Astrocyte of the cerebellum (primary cell): ENCODE data around the gene RNLS.
A peak's percentile ranks its signal among the peaks of the same experiment; 100 is the strongest.

Experiments used
- DNase-seq: peaks from one replicate; pipeline ENCODE4 v3.0.0-alpha.2; 2011; ENCODE audit warnings: low read depth
- H3K4me3 ChIP-seq: 2 replicates; pipeline ENCODE4 v1.5.1; 2011; ENCODE audit warnings: mild to moderate bottlenecking, low read depth, low read length, moderate library complexity
- in situ Hi-C: cut with HindIII; loops from 2 replicates; pipeline ENCODE4 v1.10.0; 2017; ENCODE audit warnings: low sequenced_read_pairs
- TF ChIP-seq, protein P1 (sequence below): IDR thresholded peaks from 2 replicates; pipeline ENCODE4 v1.5.1; 2012; ENCODE audit warnings: low read length, low read depth, moderate library complexity, mild to moderate bottlenecking; ENCODE audit errors: missing control alignments

RNLS gene

DNA sequence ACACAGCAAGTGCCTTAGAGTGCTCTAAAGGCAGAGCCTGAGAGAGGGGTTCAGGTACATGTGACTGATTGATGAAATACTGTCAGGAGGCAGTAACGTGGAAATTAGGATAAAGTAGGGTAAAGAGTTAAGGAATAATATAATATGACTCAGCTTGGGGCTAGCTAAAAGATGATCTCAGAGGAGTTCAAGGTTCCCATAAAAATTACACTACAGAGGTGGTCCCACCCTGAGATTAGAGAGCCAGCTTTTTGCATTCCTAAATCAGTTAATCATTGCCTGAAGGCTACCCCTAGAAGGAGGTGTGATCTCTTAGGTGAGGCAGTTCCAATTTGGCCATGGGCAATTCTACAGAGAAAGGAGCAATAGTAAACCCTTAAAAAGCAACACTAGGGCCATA lies 9.3 kb upstream of the RNLS start:
- no peak for DNase-seq
- in situ Hi-C loops, result no loop called here

DNA sequence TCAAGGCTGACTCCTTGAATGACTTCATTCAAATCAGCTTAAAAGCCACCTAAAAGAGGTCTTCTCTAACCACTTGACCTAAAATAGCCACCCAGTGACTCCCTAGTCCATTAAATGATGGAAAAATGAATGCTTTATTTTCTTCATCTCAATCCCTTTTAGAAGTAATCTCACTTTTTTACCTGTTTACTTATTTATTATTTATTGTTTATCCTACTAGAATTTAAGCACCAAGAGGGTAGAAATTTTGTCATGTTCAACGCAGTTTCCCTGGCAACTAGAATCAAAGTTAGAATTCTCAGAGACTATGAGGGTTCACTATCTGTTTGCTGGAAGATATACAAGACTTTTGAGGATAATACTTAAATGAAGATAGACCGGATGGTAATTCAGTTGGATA lies 3.3 kb upstream of the RNLS start, which contains the start of gene LIPJ:
Gene LIPJ (plus strand): TSS at position 301 of the 400 bp plus-strand sequence. CDS start 3,926 bp downstream, outside the sequence.
- TF ChIP-seq, protein P1, sequence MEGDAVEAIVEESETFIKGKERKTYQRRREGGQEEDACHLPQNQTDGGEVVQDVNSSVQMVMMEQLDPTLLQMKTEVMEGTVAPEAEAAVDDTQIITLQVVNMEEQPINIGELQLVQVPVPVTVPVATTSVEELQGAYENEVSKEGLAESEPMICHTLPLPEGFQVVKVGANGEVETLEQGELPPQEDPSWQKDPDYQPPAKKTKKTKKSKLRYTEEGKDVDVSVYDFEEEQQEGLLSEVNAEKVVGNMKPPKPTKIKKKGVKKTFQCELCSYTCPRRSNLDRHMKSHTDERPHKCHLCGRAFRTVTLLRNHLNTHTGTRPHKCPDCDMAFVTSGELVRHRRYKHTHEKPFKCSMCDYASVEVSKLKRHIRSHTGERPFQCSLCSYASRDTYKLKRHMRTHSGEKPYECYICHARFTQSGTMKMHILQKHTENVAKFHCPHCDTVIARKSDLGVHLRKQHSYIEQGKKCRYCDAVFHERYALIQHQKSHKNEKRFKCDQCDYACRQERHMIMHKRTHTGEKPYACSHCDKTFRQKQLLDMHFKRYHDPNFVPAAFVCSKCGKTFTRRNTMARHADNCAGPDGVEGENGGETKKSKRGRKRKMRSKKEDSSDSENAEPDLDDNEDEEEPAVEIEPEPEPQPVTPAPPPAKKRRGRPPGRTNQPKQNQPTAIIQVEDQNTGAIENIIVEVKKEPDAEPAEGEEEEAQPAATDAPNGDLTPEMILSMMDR, result no peak
- no peak for DNase-seq
- in situ Hi-C loops, result no loop called here
- no peak within 1 kb of the TSS for H3K4me3 ChIP-seq

More for the DNA sequence above, 9.3 kb upstream of the RNLS start:
- H3K4me3 ChIP-seq, result no peak overlapping the region
- TF ChIP-seq, protein P1, result no peak

DNA sequence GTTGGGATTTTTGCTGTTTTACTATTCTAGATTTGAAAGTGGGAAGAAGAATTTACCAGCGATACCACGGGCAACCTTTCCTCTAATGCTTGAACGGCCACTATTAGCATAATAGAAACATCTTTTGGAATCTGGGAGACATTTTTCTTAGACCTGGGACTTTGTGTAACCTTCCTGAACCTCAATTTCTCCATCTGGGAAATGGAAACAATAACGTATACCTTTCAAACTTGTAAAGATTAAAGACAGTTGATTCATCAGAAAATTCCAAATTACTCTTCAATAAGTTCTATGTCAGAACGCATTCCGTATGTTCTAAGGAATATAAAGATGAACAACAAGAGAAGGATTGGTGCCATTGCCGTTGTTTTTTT lies 453 bp upstream of the RNLS start:
- TF ChIP-seq, protein P1, result no peak
- in situ Hi-C loops, result no loop called here
- DNase-seq, result no peak
- H3K4me3 ChIP-seq, result peak overlapping the region; percentile 51

DNA sequence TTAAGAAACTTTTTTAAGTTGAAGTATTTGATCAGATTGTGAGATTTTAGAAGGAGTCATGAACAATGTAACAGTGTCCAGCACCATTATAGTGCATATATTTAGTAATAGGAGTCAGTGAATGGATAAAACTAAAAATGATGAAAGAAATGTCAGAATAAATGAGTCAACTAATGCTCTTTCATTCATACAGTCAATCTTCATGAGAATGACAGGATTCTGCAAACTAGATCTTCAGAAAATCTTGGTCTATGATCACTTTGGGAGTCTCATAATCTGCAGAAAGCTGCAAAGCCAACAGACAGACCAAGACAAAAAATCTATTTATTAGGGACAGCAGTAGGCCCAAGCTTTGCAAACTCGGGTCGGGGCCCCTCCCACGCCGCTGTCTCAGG lies 710 bp downstream of the RNLS start:
- no peak for DNase-seq
- in situ Hi-C loops, result no loop called here
- peak overlapping the region; percentile 51 for H3K4me3 ChIP-seq
- TF ChIP-seq, protein P1, result no peak

DNA sequence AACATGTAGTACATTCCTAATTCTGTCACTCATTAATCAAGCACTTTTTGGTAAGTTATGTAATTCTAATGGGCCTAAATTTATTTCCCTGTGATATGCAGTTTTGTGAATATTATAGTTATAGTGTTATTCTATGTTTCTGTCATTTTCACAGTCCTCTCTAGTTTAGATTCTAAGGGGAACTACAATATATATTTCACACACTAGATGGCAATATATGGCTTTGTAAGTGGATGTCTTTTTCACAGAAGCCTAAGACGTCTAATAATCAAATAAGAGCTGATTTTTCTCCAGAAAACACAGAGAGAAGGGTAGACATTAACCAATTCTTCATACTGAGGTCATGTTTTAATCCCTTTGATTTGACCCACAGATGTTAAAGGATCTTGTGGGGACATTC lies 18.0 kb downstream of the RNLS start:
- TF ChIP-seq, protein P1, result peak; percentile 7
- in situ Hi-C loops, result no loop called here
- peak; percentile 19 for DNase-seq
- no peak overlapping the region for H3K4me3 ChIP-seq

DNA sequence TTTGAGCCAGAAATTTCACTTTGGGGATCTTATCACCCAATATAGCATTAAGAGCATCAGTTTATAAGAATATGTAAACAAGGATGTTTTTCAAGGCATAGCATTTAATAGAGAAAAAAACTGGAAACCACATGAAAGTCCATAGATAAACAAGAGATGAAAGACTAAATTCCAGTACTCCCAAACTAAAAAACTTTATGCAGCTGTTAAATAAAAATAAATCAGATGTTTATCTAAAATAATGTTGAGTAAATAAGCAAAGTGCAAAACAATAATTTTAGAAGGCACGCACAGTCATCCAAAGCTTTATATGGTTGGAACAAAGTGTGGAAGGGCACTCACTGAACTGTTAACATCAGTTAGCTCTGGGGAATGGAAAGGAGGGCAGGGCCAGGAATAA lies 21.0 kb downstream of the RNLS start:
- in situ Hi-C loops, result no loop called here
- TF ChIP-seq, protein P1, result no peak
- no peak for DNase-seq
- H3K4me3 ChIP-seq, result no peak overlapping the region

DNA sequence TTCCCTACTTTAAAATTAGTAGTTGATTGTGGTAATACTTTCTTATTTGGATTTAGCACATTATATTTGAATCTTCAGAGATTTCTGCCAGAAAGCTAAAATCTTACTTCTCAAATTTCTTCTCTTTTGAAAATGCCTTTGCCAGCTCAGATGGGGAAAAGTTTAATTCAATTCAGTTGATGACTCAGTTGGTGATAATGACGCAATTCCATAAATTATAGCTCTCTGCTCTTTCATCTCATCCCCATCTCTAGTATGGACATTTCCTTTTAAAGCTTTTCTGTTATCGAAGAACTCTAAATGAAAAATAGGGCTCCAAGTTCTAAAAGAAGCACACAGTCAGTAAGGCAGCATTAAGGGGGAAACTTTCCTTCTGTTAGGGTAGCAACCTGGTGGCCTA lies 25.5 kb downstream of the RNLS start:
- in situ Hi-C loops, result no loop called here
- TF ChIP-seq, protein P1, result no peak
- peak; percentile 57 for DNase-seq
- H3K4me3 ChIP-seq, result no peak overlapping the region
